DMS79 (cell line): Measurements from ENCODE around the gene USP7.

Source experiments
- DNase-seq: peaks from one replicate; lab custom pipeline; 2025; lab: John Stamatoyannopoulos, UW

The USP7 gene

GRCh38 chr16:8952281-8952751 is 11.4 kb downstream of the USP7 start:
- no peak for DNase-seq

GRCh38 chr16:8951447-8952280 is 12.0 kb downstream of the USP7 start:
- no peak for DNase-seq

GRCh38 chr16:8950580-8951077 is 13.1 kb downstream of the USP7 start:
- no peak for DNase-seq

DNA sequence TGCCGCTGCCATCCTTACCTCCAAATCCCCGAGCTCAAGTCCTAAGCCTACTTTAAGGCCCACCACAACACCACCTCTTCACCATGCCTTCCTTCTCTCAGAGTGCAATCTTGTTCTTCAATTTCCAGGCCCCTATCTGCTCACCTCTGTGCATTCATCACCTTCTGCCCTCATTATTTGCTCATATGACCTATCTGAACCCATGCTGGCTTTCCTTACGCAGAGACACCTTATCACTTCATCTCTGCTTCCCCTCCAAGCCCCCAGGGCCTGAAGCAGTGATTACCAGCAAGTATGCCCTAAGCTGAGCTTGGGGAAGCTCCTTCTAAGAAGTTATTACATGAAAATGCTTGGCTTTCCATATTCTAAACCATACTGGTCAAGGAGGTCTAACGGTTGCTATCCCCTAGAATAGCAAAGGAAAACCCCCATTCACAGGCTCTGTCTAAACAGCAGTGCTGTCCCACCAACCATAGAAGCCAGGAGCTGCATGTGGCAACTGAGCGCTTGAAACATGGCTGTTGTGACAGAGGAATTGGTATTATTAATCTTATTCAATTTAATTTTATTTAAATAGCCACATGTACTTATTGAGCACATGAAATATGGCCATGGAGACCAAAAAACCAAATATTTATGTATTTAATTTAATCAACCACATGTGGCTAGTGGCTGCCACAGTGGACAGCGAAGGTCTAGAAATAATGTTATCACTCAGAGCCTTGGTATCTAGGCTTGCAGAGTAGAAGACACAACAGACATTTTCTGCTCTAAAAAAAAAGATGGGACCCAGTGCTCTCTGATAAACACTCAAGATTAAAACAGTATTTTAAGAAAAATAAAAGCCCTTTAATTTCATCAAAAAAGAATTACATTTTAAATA is 13.9 kb downstream of the USP7 start:
- no peak for DNase-seq

DNA sequence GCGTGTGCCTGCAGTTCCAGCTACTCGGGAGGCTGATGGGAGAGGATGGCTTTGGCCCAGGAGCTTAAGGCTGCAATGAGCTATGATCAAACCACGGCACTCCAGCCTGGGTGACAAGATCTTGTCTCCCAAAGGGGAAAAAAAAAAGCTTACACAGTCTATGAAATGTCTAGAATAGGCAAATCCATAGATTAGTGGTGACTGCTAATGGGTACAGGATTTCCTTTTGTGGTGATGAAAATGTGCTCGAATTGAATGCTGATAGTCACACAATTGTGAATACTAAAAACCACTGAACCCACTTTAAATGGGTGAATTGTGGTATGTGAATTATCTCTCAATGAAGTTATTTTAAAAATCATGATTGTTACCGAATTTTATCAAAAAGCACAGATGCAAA is 14.9 kb downstream of the USP7 start:
- DNase-seq, result no peak

- DNase-seq, result no peak
These were observed 15.6 kb downstream of the USP7 start for GRCh38 chr16:8948069-8948593.

DNA sequence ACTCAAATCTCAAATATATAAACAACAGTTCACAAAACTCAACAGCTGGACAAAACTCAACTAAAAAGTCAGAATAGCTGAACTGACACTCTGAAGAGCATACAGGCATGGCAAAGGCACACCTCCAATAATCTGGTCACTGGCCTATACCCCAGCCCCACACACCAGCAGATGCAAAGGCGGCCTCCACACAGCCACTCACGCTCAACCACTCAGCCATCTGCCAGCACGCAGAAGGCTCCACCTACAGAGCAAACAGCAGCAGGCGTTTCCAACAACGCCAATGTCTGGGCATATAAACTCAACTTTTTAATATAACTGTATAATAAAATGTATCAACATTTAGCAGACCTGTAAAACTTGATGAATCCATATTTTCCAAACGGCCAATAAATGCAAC is 17.2 kb downstream of the USP7 start:
- no peak for DNase-seq

- no peak for DNase-seq
These were observed 17.9 kb downstream of the USP7 start for GRCh38 chr16:8945626-8946296.

DNA sequence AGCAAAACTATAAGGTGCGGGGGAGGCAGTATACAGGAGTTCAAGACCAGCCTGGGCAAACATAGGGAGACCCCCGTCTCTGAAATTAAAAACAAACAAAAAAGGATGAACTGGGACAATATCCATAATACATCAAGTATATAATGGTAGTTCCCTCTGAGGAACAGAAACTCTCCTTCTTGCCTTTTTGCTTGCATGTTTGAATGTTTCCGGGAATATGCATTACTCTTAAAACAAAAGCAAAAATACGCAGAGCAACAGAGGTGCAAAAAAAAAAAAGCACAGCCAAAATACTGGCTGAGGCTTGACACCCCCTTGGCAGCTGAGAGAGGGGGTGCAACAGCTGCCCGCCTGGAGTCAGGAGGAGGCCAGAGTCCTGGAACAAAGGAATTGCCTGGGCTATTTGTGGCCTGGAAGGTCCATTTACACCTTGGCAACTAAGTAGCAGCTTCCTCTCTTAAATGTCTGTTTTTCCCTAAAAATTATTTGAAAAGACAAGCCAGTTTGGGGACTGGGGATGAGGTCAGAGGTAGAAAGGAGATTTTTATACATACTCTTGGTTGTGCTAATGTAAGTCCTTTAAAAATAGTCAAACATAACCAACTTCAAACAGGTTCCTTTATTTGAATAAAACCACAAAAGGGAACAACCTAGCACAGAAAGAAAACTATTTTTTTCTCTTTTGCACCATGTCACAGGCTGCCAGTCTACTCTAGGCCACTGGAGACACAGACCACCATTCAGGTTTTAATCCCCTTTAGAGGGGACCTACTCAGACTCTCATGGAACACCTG is 19.5 kb downstream of the USP7 start:
- DNase-seq, result no peak

GRCh38 chr16:8943001-8943763 is 20.5 kb downstream of the USP7 start:
- DNase-seq, result no peak

GRCh38 chr16:8941718-8942344 is 21.9 kb downstream of the USP7 start:
- DNase-seq, result no peak

DNA sequence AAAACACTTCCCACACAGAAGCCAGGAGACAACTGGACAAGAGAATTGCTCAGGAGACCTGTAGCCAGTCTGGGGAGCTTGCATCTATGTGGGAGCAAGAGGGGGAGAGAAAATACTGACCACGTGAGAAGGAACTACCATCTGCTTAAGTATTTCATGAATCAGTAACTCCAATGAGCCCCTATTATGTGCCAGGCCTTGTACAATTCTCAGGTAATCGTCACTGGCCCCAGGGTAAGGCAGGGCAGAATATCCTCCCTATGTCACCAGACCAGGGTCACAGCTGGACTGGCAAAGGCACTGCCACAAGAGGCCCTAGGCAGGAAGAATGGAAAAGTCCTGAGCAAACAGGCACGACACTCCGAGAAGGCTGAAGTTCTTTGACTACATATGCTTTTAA is 25.9 kb downstream of the USP7 start:
- no peak for DNase-seq

DNA sequence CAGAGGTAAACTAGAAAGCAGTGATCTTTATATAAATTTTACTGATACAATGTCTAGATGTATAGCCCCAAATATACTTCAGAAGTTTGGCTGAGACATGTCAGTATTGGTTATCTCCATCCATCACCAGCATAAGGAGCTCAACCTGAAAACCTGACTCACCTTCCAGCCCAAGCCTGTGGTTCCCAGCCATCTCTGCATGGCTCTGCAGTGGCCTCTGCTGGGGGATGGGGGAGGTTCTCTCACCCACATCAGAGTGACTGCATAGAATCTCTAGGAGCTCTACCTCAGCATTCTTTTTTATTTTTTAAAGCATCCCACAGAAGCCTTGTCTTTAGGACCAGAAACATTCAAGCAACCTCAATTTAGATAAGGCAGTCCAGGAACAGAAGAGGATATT is 27.3 kb downstream of the USP7 start:
- no peak for DNase-seq

DNA sequence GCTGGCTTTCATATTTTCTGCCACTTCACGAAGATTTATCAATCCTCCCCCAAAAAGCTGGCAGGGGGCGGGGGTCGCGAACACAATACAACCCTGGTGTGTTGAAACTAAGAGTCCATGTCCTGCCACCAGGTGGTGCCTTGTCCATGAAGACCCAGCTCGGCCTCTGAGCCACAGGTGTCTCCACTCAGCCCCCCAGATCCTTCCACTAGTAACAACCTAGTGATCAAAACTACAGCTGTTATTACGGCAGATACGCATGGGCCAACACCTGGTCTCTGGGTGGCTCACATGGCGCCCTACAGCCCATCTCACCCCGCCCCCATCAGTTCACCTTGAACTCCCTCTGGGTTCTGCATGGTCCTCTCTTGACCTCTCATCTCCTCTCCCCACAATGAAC is 27.7 kb downstream of the USP7 start:
- no peak for DNase-seq

GRCh38 chr16:8934601-8935000 is 29.1 kb downstream of the USP7 start:
- no peak for DNase-seq

- DNase-seq, result no peak
These were observed 31.8 kb downstream of the USP7 start for GRCh38 chr16:8931859-8932258.

- DNase-seq, result peak; percentile 98
These were observed 34.5 kb downstream of the USP7 start for GRCh38 chr16:8929086-8929748.

GRCh38 chr16:8928467-8928957 is 35.2 kb downstream of the USP7 start:
- no peak for DNase-seq

GRCh38 chr16:8926827-8927226 is 36.9 kb downstream of the USP7 start:
- DNase-seq, result no peak
